Activated CD4-positive, CD25-positive, alpha-beta regulatory T cell treated with anti-CD3 and anti-CD28 coated beads, Interleukin-2, amount 50 U/mL, for 72 hours (primary cell): Measurements from ENCODE around the gene ESF1.

Source experiments
- DNase-seq: peaks from one replicate; pipeline ENCODE4 v3.0.0; 2021

The ESF1 gene

DNA sequence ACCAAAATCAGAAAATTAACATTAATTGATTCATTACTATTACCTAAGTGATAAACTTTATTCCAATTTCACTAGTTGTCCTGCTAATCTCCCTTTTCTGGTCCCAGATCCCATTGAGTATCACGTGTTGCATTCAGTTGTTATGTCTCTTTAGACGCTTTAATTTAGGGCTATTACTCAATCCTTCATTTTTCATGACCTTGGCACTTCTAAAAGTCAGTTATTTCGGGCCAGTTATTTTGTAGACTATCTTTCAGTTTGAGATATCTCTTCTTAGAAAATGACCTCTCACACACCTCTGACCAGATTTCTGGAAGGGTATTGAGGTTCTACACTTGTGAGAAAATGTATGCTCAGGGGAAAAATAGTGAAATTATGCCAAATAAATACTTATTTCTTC lies 112.0 kb downstream of the ESF1 start:
- no peak for DNase-seq

DNA sequence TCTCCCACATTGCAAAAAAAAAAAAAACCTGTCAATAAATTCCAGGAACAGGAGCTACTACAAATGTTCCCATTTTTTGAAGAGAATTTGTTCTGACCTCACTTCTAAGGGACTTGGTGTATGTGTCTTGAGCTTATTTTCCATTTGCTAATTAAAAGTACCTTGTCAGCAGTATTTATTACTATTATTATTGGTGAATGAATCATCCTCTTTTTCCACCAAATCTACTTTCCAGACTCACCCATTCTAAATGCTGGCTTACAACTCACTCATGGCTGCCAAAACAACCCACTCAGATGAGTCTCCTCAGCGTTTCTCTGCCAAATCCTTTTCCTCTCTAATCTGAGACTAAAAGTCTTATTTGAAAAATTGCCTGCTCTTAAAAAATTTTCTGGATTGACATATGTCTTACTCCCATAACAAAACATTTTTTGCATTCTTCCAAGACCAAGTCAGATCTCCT lies 112.8 kb downstream of the ESF1 start:
- DNase-seq = no peak

DNA sequence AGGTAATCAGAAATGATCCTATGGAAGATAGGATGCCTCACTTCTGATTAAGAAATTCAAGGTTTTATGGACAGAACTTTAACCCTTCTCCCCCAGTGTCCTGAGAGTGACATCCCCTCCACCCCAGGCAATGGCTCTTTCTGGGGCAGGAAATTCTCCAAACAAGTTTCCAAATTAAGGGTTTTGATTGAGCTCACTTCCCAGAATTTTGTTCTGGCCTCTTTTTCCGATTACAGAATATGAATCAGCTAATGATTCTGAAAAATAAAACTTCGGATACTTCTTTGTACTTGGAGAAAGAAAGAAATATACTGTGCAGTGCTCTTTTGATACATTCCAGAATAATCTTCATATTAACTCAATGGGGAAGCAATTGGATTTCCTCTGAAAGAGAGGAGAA lies 113.2 kb downstream of the ESF1 start:
- DNase-seq = no peak

DNA sequence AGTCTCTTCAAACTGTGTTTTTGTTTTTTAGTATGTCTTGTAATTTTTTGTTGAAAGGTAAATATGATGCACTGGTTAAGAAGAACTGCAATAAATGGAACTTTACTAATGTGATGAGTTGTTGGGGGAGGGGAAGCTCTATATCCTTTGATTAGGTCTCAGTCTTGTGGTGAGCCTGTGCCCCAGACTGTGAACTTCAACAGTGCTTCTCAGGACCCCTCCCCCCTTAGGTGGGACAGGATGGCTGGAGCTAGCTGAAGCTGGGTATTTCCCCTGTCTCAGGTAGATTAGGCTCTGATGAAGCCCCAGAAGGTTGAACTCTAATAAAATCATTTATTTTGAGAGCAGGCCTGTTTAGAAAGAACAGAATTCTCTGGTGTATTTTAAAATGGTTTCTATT lies 114.6 kb downstream of the ESF1 start:
- no peak for DNase-seq

DNA sequence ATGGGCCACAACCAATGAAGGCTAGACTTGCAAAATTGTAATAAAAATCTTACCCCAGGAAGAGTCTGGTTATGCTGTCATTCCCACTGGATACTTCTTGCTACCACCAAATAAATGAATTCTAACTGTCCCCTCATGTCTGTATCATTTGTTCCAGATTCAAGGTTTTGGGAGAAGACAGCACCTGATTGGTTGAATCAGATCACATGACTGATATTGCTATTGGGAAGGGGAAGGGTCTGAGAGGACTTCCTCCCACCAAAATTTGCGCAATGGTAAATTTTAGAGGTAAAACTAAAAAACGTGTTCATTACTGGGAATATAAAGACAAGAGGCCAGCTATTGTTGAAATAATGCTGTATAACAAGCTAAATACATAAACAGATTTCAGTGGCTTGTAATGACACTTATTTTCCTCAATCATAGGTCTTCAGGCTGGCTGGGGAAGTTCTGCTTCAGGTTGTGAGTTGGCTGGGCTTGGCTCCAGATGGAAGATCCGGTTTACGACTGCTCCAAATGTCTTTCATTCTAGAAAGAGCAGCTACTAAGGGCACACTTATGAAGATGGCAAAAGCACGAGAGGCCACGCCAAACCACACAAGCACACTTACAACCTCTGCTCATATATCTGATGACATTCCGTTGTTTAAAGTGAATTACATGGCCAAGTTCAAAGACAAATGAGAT lies 118.9 kb downstream of the ESF1 start:
- DNase-seq = no peak
